H9 (cell line): ENCODE data around the gene OR2A12. TPM values are rescaled to one million over a fixed set of nuclear protein-coding genes. Genes with fewer than 3 reads are reported as not detected.

Experiments used
- DNase-seq: peaks from one replicate; pipeline ENCODE4 v3.0.0-alpha.2; 2017
- H2AFZ ChIP-seq: one replicate; pipeline ENCODE4 v1.6.1; 2013; ENCODE audit warnings: mild to moderate bottlenecking, low read length, control low read depth, moderate library complexity
- H2AK5ac ChIP-seq: 2 replicates; pipeline ENCODE4 v1.6.1; 2013; ENCODE audit warnings: low read length, control low read depth, mixed read lengths; ENCODE audit not compliant: insufficient read length
- H2BK120ac ChIP-seq: one replicate; pipeline ENCODE4 v1.6.1; 2013; ENCODE audit warnings: low read depth, mild to moderate bottlenecking, low read length, control low read depth, inconsistent platforms; ENCODE audit not compliant: poor library complexity, severe bottlenecking
- H2BK12ac ChIP-seq: 2 replicates; pipeline ENCODE4 v1.6.1; 2013; ENCODE audit warnings: low read length, control low read depth, mixed read lengths, low read depth; ENCODE audit not compliant: insufficient read length
- H2BK15ac ChIP-seq: 2 replicates; pipeline ENCODE4 v1.6.1; 2013; ENCODE audit warnings: low read depth, low read length, control low read depth
- H2BK20ac ChIP-seq: one replicate; pipeline ENCODE4 v1.6.1; 2013; ENCODE audit warnings: low read depth, mild to moderate bottlenecking, low read length, control low read depth, inconsistent platforms; ENCODE audit not compliant: poor library complexity, severe bottlenecking
- H2BK5ac ChIP-seq: 2 replicates; pipeline ENCODE4 v1.6.1; 2013; ENCODE audit warnings: low read length, control low read depth, mixed read lengths; ENCODE audit not compliant: insufficient read length
- H3K14ac ChIP-seq: 2 replicates; pipeline ENCODE4 v1.6.1; 2013; ENCODE audit warnings: low read length, control low read depth; ENCODE audit not compliant: insufficient read depth
- H3K18ac ChIP-seq: 2 replicates; pipeline ENCODE4 v1.6.1; 2013; ENCODE audit warnings: low read depth, mild to moderate bottlenecking, mixed read lengths, low read length, control low read depth; ENCODE audit not compliant: insufficient read length
- H3K23ac ChIP-seq: 2 replicates; pipeline ENCODE4 v1.6.1; 2013; ENCODE audit warnings: low read length, control low read depth, mixed read lengths, low read depth; ENCODE audit not compliant: insufficient read length
- H3K23me2 ChIP-seq: 2 replicates; pipeline ENCODE4 v1.6.1; 2013; ENCODE audit warnings: low read depth, mild to moderate bottlenecking, mixed read lengths, low read length, control low read depth; ENCODE audit not compliant: insufficient read length, poor library complexity, severe bottlenecking
- H3K27ac ChIP-seq: 2 replicates; pipeline ENCODE4 v1.5.1; 2013; ENCODE audit warnings: low read length, control low read depth, mixed read lengths, low read depth; ENCODE audit not compliant: insufficient read length
- H3K27me3 ChIP-seq: 2 replicates; pipeline ENCODE4 v1.6.1; 2013; ENCODE audit warnings: low read length, control low read depth, inconsistent platforms; ENCODE audit not compliant: insufficient read depth
- H3K4ac ChIP-seq: 2 replicates; pipeline ENCODE4 v1.6.1; 2013; ENCODE audit warnings: low read depth, mild to moderate bottlenecking, control low read depth, inconsistent platforms, low read length, moderate library complexity
- H3K4me1 ChIP-seq: 2 replicates; pipeline ENCODE4 v1.6.1; 2013; ENCODE audit warnings: low read length, control low read depth, inconsistent platforms; ENCODE audit not compliant: insufficient read depth
- H3K4me2 ChIP-seq: 2 replicates; pipeline ENCODE4 v1.6.1; 2013; ENCODE audit warnings: low read length, control low read depth, mixed read lengths; ENCODE audit not compliant: insufficient read length, insufficient read depth
- H3K56ac ChIP-seq: 2 replicates; pipeline ENCODE4 v1.6.1; 2013; ENCODE audit warnings: low read depth, mild to moderate bottlenecking, mixed read lengths, low read length, control low read depth; ENCODE audit not compliant: insufficient read length
- H3K79me1 ChIP-seq: 2 replicates; pipeline ENCODE4 v1.6.1; 2013; ENCODE audit warnings: low read depth, mild to moderate bottlenecking, moderate library complexity, low read length, control low read depth, inconsistent platforms; ENCODE audit not compliant: insufficient read depth, poor library complexity, severe bottlenecking
- H3K79me2 ChIP-seq: 2 replicates; pipeline ENCODE4 v1.6.1; 2013; ENCODE audit warnings: low read length, control low read depth, inconsistent platforms; ENCODE audit not compliant: insufficient read depth
- H3K9ac ChIP-seq: 2 replicates; pipeline ENCODE4 v1.6.1; 2013; ENCODE audit warnings: low read length, control low read depth, mixed read lengths; ENCODE audit not compliant: insufficient read length; ENCODE audit errors: extremely low read depth
- H3K9me3 ChIP-seq: one replicate; pipeline ENCODE4 v1.6.1; 2013; ENCODE audit warnings: low read depth, low read length, inconsistent platforms; ENCODE audit not compliant: control insufficient read depth
- H3T11ph ChIP-seq: one replicate; pipeline ENCODE4 v1.6.1; 2013; ENCODE audit warnings: mild to moderate bottlenecking, low read length, control low read depth, inconsistent platforms
- H4K20me1 ChIP-seq: one replicate; pipeline ENCODE4 v1.6.1; 2013; ENCODE audit not compliant: control insufficient read depth, insufficient read length, insufficient read depth
- H4K5ac ChIP-seq: 2 replicates; pipeline ENCODE4 v1.6.1; 2013; ENCODE audit warnings: low read depth, mild to moderate bottlenecking, mixed read lengths, low read length, control low read depth; ENCODE audit not compliant: insufficient read length
- H4K8ac ChIP-seq: replicated peaks from 2 replicates; pipeline ENCODE4 v1.6.1; 2013; ENCODE audit warnings: low read length, control low read depth, mixed read lengths, low read depth; ENCODE audit not compliant: insufficient read length
- H4K91ac ChIP-seq: 2 replicates; pipeline ENCODE4 v1.6.1; 2013; ENCODE audit warnings: low read depth, mild to moderate bottlenecking, moderate library complexity, mixed read lengths, low read length, control low read depth; ENCODE audit not compliant: insufficient read length
- H3K27ac Mint-ChIP-seq, 3 experiments: 2 replicates in 2 of 3; 3 replicates in 1 of 3; pipeline ENCODE4 v1.8.0; 2020 to 2021; ENCODE audit warnings: mixed read lengths in 3 of 3, mild to moderate bottlenecking in 1 of 3, moderate library complexity in 1 of 3
- H3K27me3 Mint-ChIP-seq: 2 replicates; pipeline ENCODE4 v1.8.0; 2021; ENCODE audit warnings: low read depth, mild to moderate bottlenecking, moderate library complexity, mixed read lengths
- H3K36me3 Mint-ChIP-seq, 3 experiments: 2 replicates in 2 of 3; 3 replicates in 1 of 3; pipeline ENCODE4 v1.8.0; 2020 to 2021; ENCODE audit warnings: low read depth in 3 of 3, mixed read lengths in 3 of 3; ENCODE audit not compliant: insufficient read depth in 1 of 3
- H3K4me1 Mint-ChIP-seq, 2 experiments: 2 replicates each; pipeline ENCODE4 v1.8.0; 2020; ENCODE audit warnings: mixed read lengths in 2 of 2
- H3K4me3 Mint-ChIP-seq, 2 experiments: 2 replicates in 1 of 2; 3 replicates in 1 of 2; pipeline ENCODE4 v1.8.0; 2020 to 2021; ENCODE audit warnings: mild to moderate bottlenecking in 2 of 2, mixed read lengths in 2 of 2, moderate library complexity in 1 of 2
- H3K9me3 Mint-ChIP-seq, 2 experiments: 2 replicates in 1 of 2; 3 replicates in 1 of 2; pipeline ENCODE4 v1.8.0; 2020; ENCODE audit warnings: mild to moderate bottlenecking in 2 of 2, mixed read lengths in 2 of 2, moderate library complexity in 1 of 2
- CTCF ChIP-seq: fragments of 200-600 bp; sonication (generic); conservative IDR thresholded peaks from 3 replicates; pipeline ENCODE4 v1.8.0; 2021; ENCODE audit warnings: antibody characterized with exemption, mild to moderate bottlenecking
- WGBS: extraction: QIAGEN DNeasy Blood & Tissue Kit; methylation state at CpG from one replicate; pipeline ENCODE4 v1.1.7; 2013; ENCODE audit warnings: missing lambda C conversion rate, low lambda C conversion rate, mixed read lengths; ENCODE audit not compliant: insufficient read length; ENCODE audit errors: extremely low coverage; 5-methylcytosine and 5-hydroxymethylcytosine counted together
- total RNA-seq: library from RNA; stranded (reverse); gene quantifications from 2 replicates; pipeline ENCODE4 v1.2.1, GENCODE V29; 2021

The OR2A12 gene
- total RNA-seq, 1 experiment from 2014 or later = not detected

DNA sequence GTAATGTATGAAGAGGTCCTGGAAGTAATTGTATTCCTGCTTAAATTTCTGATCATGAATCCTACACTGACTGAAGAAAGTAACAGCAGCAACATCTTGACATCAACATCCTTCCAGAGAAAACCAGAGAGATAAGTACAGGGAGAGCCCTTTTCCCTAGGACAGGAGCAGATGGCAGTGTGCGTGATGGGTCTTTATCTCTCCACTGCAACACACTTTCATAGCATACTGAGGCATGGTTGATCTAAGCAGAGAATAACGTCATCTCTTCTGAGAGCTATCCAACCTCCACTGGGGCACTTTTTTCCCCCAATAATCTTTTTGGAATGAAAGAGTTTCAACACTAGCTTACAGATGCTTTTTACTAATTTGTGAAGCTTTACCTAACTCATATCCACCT, 16.1 kb upstream of the OR2A12 start:
- no peak overlapping the region for H2AK5ac ChIP-seq
- no peak overlapping the region for H3K14ac ChIP-seq
- no peak overlapping the region for H3K4ac ChIP-seq
- no peaks in the 10 kb centered on the region for H3K79me1 ChIP-seq
- no peaks in the 10 kb centered on the region for H3K79me2 ChIP-seq
- H3K27ac ChIP-seq = no peak overlapping the region
- no peak overlapping the region for H3K9ac ChIP-seq
- H3T11ph ChIP-seq = no peak overlapping the region
- no peak overlapping the region for H2AFZ ChIP-seq
- DNase-seq = no peak
- H4K20me1 ChIP-seq = no peaks in the 10 kb centered on the region
- no peak overlapping the region for H4K91ac ChIP-seq
- Mint-ChIP-seq H3K27me3 (0 out of 2 replicates have a peak, but pooled peaks cover 1% of the 10 kb centered on the region), H3K36me3 (no peaks in the 10 kb centered on the region), H3K4me1 (0 out of 4 replicates have a peak, but pooled peaks cover 0 to 2% of the 10 kb centered on the region in 2 experiments), H3K27ac (no peak overlapping the region), H3K4me3 (no peak overlapping the region), H3K9me3 (no peaks in the 10 kb centered on the region)
- no peaks in the 10 kb centered on the region for H3K9me3 ChIP-seq
- no peak for TF ChIP-seq CTCF
- no peak overlapping the region for H3K56ac ChIP-seq
- no peak overlapping the region for H4K5ac ChIP-seq
- no peak overlapping the region for H2BK120ac ChIP-seq
- H3K23ac ChIP-seq = no peak overlapping the region
- H2BK15ac ChIP-seq = no peak overlapping the region
- no peak overlapping the region for H2BK5ac ChIP-seq
- no CpG with 5 or more reads among the region's 2 CpGs for WGBS
- H3K18ac ChIP-seq = no peak overlapping the region
- H2BK12ac ChIP-seq = no peak overlapping the region
- no peaks in the 10 kb centered on the region for H3K4me1 ChIP-seq
- H4K8ac ChIP-seq = no peak overlapping the region
- H3K23me2 ChIP-seq = no peaks in the 10 kb centered on the region
- H2BK20ac ChIP-seq = no peak overlapping the region
- no peak overlapping the region for H3K4me2 ChIP-seq
- no peaks in the 10 kb centered on the region for H3K27me3 ChIP-seq
